Measurements from ENCODE around the gene PPP2R5C.

GRCh38 chr14:101727611-101728366 is 33.7 kb upstream of the PPP2R5C start:
- TF ChIP-seq PATZ1 (CRISPR knock-in tag; IDR thresholded peaks at IDR 0.05; ENCODE audit: borderline replicate concordance): no peak
- TF ChIP-seq POLR2A (conservative IDR thresholded peaks at IDR 0.05): no peak
- no peak for TF ChIP-seq TARDBP (IDR thresholded peaks at IDR 0.05)
- TF ChIP-seq, protein P1, sequence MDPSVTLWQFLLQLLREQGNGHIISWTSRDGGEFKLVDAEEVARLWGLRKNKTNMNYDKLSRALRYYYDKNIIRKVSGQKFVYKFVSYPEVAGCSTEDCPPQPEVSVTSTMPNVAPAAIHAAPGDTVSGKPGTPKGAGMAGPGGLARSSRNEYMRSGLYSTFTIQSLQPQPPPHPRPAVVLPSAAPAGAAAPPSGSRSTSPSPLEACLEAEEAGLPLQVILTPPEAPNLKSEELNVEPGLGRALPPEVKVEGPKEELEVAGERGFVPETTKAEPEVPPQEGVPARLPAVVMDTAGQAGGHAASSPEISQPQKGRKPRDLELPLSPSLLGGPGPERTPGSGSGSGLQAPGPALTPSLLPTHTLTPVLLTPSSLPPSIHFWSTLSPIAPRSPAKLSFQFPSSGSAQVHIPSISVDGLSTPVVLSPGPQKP (CRISPR knock-in tag; IDR thresholded peaks at IDR 0.05): no peak
- no peak for TF ChIP-seq MAX (CRISPR knock-in tag; IDR thresholded peaks at IDR 0.05)
- no peak for TF ChIP-seq CREM (IDR thresholded peaks at IDR 0.05; ENCODE audit: low read depth)
- TF ChIP-seq KDM1A (IDR thresholded peaks at IDR 0.05): no peak
- TF ChIP-seq CEBPB (tag; IDR thresholded peaks at IDR 0.05): no peak
- TF ChIP-seq SIX5 (IDR thresholded peaks at IDR 0.05; ENCODE audit: borderline replicate concordance in 1 of 2, insufficient read depth in 1 of 2, low read depth in 1 of 2, low read length in 2 of 2): no peak
